SJCRH30 (cell line): ENCODE results near the gene SCRN3. TPM values are rescaled to one million over a fixed set of nuclear protein-coding genes. Genes with fewer than 3 reads are reported as not detected.

Experiments used
- DNase-seq, 2 experiments: peaks; one replicate each; pipeline ENCODE4 v3.0.0-alpha.2; 2015 to 2020
- H3K27ac ChIP-seq: fragments of 250-450 bp; sonication (Bioruptor Pico); 2 replicates; pipeline ENCODE4 v1.5.1; 2020; ENCODE audit warnings: mild to moderate bottlenecking, moderate library complexity
- H3K27me3 ChIP-seq: fragments of 250-450 bp; sonication (Bioruptor Pico); 2 replicates; pipeline ENCODE4 v1.5.1; 2020; ENCODE audit warnings: mild to moderate bottlenecking, moderate library complexity
- H3K36me3 ChIP-seq: fragments of 250-450 bp; sonication (Bioruptor Pico); 2 replicates; pipeline ENCODE4 v1.5.1; 2020; ENCODE audit warnings: mild to moderate bottlenecking, moderate library complexity
- H3K4me1 ChIP-seq: fragments of 250-450 bp; sonication (Bioruptor Pico); 2 replicates; pipeline ENCODE4 v1.5.1; 2020; ENCODE audit warnings: mild to moderate bottlenecking, moderate library complexity
- H3K4me3 ChIP-seq: fragments of 250-450 bp; sonication (Bioruptor Pico); 2 replicates; pipeline ENCODE4 v1.5.1; 2020; ENCODE audit warnings: mild to moderate bottlenecking, moderate library complexity
- H3K9me3 ChIP-seq: fragments of 250-450 bp; sonication (Bioruptor Pico); replicated peaks from 2 replicates; pipeline ENCODE4 v1.5.1; 2020; ENCODE audit warnings: mild to moderate bottlenecking, moderate library complexity
- total RNA-seq: library from RNA; depleted of rRNA; stranded (reverse); fragments of >200 nt; shearing (Covaris generic); gene quantifications from 2 replicates; pipeline ENCODE4 v1.2.3, GENCODE V29; 2014

SCRN3 gene
- total RNA-seq, 1 experiment from 2014 or later = 15.2 TPM

DNA sequence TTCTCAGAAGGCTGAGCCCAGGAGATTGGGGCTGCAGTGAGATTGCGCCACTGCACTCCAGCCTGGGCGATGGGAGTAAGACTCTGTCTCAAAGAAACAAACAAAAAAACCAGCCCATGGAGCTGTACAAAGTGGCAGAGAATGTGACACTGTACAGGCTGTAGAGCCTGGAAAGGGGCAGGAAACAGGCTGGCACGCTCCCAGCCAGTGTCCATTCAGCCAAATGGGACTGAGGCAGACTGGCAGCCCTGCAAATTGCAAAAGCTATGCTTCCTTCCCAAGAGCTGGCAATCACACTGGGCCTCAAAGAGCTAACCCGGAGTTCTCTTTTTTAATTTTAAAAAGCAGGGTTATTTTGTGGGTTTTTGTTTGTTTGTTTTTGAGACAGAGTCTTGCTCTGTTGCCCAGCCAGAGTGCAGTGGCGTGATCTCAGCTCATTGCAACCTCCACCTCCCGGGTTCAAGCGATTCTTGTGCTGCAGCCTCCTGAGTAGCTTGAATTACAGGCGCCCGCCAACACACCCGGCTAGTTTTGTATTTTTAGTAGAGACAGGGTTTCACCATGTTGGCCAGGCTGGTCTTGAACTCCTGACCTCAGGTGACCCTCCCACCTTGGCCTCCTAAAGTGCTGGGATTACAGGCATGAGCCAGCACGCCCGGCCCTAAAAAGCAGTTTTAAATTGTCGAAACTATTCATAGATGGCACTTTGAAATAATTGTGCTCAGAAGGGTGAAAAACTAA lies 42.8 kb downstream of the SCRN3 start:
- Histone ChIP-seq H3K27me3 (no peaks in the 10 kb centered on the region), H3K27ac (no peak overlapping the region), H3K9me3 (no peaks in the 10 kb centered on the region), H3K36me3 (peaks cover 2% of the 10 kb centered on the region; the same call in 1 of the 2 replicates), H3K4me3 (no peak overlapping the region), H3K4me1 (peaks cover 10% of the 10 kb centered on the region)
- DNase-seq = no peak

GRCh38 chr2:174439323-174439722 lies 43.8 kb downstream of the SCRN3 start:
- no peaks in the 10 kb centered on the region for H3K9me3 ChIP-seq
- no peaks in the 10 kb centered on the region for H3K27me3 ChIP-seq
- peaks cover 2% of the 10 kb centered on the region; the same call in 1 of the 2 replicates for H3K36me3 ChIP-seq
- DNase-seq = no peak
- H3K27ac ChIP-seq = no peak overlapping the region
- peaks cover 10% of the 10 kb centered on the region for H3K4me1 ChIP-seq
- H3K4me3 ChIP-seq = no peak overlapping the region

DNA sequence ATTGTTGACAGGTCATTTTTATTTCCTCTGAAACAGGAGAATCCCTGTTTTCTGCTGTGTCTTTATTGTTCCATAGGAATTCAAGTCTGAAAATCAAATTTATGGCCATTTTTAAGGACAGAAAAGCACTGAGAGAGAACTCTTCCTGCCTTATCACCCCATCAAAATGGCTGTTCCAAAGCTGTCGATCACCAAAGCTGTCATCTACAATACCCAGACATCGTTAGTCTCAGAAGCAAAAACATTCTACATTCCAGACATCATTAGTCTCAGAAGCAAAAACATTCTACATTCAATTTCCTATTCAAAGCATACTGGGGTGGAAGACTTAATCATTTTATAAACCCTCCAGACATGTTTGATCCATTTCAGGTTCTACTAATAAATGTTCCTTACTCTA lies 44.4 kb downstream of the SCRN3 start:
- DNase-seq = no peak
- Histone ChIP-seq H3K36me3 (peaks cover 2% of the 10 kb centered on the region; the same call in 1 of the 2 replicates), H3K4me3 (no peak overlapping the region), H3K27me3 (no peaks in the 10 kb centered on the region), H3K27ac (no peak overlapping the region), H3K4me1 (peaks cover 15% of the 10 kb centered on the region), H3K9me3 (no peaks in the 10 kb centered on the region)

DNA sequence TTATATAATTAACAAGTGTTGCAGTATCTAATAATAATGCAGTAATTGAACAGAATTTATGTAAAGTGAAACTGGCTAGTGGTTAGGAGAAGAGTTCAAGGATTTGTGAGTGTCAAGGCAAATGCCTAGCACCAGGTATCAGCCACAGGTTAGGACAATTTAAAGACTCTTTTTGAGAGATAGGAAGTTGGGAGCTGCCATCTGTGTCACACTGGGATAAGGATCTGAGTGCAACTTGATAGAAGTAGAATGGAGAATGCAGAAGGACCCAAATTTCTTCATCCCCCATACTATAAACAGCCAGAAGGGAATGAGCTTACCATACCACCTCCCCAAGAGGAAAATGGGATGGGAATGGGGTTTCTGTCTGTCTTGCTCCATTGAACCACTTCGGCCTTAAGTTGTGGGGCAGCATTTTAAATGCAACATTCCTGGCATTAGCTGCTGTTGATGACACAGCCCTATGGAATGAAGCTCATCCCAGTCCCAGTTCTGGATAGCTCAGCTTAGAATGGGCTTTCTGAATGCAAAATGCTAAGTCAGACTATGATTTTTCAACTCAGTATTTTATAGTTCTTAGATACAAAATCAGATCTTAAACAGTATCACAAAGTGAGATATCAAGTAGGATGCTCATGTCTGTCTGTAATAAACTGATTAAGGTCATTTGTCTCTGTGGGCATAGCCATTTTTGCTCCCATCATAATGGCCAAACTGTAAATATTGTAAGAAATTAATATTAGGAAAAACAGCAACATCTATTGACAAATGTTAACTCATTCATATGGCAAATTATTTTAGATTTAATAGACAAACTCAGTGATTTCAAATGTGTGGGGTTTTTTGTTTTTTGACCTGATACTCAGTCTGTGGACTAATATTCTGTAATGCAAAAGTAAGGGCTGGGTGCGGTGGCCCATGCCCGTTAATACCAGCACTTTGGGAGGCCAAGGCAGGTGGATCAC lies 47.3 kb downstream of the SCRN3 start:
- Histone ChIP-seq H3K27me3 (no peaks in the 10 kb centered on the region), H3K4me1 (peaks cover 22% of the 10 kb centered on the region), H3K4me3 (no peak overlapping the region), H3K36me3 (no peaks in the 10 kb centered on the region), H3K9me3 (no peaks in the 10 kb centered on the region), H3K27ac (no peak overlapping the region)
- DNase-seq = peak; percentile 35 to 38

GRCh38 chr2:174444761-174445160 lies 49.2 kb downstream of the SCRN3 start:
- Histone ChIP-seq H3K27ac (peak overlapping the region; percentile 12), H3K36me3 (no peaks in the 10 kb centered on the region), H3K9me3 (no peaks in the 10 kb centered on the region), H3K4me1 (peaks cover 22% of the 10 kb centered on the region), H3K27me3 (no peaks in the 10 kb centered on the region), H3K4me3 (no peak overlapping the region)
- DNase-seq = peak; percentile 56 to 72

- Histone ChIP-seq H3K9me3 (no peaks in the 10 kb centered on the region), H3K36me3 (no peaks in the 10 kb centered on the region), H3K4me3 (no peak overlapping the region), H3K27ac (peak overlapping the region; percentile 12; the same call in 1 of the 2 replicates), H3K4me1 (peaks cover 22% of the 10 kb centered on the region), H3K27me3 (no peaks in the 10 kb centered on the region)
- no peak for DNase-seq
Observed at GRCh38 chr2:174445248-174445647, 49.7 kb downstream of the SCRN3 start.

- H3K27me3 ChIP-seq = no peaks in the 10 kb centered on the region
- H3K27ac ChIP-seq = no peak overlapping the region
- no peaks in the 10 kb centered on the region; the same call in 1 of the 2 replicates for H3K36me3 ChIP-seq
- peaks cover 22% of the 10 kb centered on the region for H3K4me1 ChIP-seq
- no peak overlapping the region for H3K4me3 ChIP-seq
- no peaks in the 10 kb centered on the region for H3K9me3 ChIP-seq
- DNase-seq = peak in 1 of 2 experiments; percentile 8
Observed at GRCh38 chr2:174446531-174446930, 51.0 kb downstream of the SCRN3 start.

DNA sequence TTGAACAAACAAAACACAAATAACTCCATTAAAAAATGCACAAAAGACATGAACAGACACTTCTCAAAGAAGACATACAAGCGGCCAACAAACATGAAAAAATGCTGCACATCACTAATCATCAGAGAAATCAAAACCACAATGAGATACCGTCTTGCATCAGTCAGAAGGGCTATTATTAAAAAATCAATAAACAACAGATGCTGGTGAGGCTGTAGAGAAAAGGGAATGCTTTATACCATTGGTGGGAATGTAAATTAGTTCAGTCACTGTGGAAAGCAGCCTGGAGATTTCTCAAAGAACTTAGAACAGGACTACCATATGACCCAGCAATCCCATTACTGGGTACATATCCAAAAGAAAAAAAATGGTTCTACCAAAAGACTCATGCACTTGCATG lies 53.5 kb downstream of the SCRN3 start:
- H3K4me1 ChIP-seq = peaks cover 11% of the 10 kb centered on the region
- H3K27me3 ChIP-seq = no peaks in the 10 kb centered on the region
- no peak for DNase-seq
- peaks cover 7% of the 10 kb centered on the region; the same call in 1 of the 2 replicates for H3K36me3 ChIP-seq
- no peak overlapping the region for H3K27ac ChIP-seq
- H3K4me3 ChIP-seq = no peak overlapping the region
- H3K9me3 ChIP-seq = no peaks in the 10 kb centered on the region

DNA sequence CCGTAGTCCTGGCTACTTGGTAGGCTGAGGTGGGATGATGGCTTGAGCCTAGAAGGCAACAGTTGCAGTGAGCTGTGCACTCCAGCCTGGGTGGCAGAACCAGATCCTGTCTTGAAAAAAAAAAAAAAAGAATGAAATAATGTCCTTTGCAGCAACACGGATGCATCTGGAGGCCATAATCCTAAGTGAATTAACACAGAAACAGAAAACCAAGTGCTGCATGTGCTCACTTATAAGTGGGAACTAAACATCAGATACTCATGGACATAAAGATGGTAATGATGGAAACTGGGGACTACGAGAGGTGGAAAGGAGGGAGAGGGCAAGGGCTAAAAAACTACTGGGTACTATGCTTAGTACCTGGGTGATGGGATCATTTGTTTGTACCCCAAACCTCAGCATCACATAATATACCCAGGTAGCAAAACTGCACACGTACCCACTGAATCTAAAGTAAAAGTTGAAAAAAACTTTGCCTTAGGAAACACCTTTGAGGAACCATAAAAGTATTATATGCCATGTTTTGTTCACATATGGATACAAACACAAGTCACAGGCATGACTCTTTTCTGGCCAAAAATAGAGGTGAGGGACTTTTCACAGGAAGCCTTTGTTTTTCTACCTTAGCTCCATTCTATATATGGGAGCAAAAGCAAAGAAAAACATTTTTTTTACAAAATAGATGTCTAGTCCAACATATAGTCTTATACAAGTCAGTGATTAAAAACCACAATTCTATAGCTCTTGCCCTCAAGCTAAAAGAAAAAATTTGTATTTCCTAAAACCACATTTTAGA lies 54.7 kb downstream of the SCRN3 start:
- peaks cover 7% of the 10 kb centered on the region; the same call in 1 of the 2 replicates for H3K36me3 ChIP-seq
- H3K4me1 ChIP-seq = peaks cover 4% of the 10 kb centered on the region
- H3K27ac ChIP-seq = no peak overlapping the region
- H3K27me3 ChIP-seq = no peaks in the 10 kb centered on the region
- no peak overlapping the region for H3K4me3 ChIP-seq
- H3K9me3 ChIP-seq = no peaks in the 10 kb centered on the region
- no peak for DNase-seq

DNA sequence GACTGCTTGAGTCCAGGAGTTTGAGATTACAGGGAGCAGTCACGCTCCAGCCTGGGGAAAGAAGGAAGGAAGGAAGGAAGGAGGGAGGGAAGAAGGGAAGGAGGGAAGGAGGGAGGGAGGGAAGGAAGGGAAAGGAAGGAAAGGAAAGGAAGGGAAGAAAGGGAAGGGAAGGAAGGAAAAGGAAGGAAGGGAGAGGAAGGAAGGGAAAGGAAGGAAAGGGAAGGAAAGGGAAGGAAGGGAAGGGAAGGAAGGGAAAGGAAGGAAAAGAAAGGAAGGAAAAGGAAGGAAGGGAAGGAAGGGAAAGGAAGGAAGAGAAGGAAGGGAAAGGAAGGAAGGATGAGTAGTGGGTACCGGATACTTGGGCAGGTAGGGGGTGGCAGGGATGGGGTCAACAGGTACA lies 59.0 kb downstream of the SCRN3 start:
- DNase-seq = no peak
- Histone ChIP-seq H3K27ac (no peak overlapping the region), H3K27me3 (no peaks in the 10 kb centered on the region), H3K36me3 (peaks cover 7% of the 10 kb centered on the region; the same call in 1 of the 2 replicates), H3K4me3 (no peak overlapping the region), H3K4me1 (no peaks in the 10 kb centered on the region), H3K9me3 (no peaks in the 10 kb centered on the region)

DNA sequence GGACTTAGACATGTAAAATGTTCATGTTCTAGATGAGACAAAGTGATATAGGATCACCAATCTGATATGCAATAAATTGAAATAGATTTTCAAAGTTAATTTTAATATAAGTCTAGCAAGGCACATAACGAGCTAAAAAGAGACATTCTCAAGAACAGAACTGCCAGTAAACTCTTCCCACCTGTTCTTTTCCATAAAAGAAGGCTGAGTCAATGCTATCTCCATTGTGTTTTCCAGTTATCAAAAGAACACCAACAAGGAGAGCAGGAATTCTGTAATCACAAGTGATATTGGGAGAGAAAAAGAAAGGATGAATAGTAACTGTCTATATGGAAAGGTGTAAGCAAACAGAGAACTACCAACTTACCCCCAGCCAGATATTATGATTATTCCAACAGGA lies 65.7 kb downstream of the SCRN3 start:
- no peak overlapping the region for H3K27ac ChIP-seq
- peak in 1 of 2 experiments; percentile 37 for DNase-seq
- no peaks in the 10 kb centered on the region for H3K27me3 ChIP-seq
- no peak overlapping the region for H3K4me3 ChIP-seq
- H3K4me1 ChIP-seq = peaks cover 5% of the 10 kb centered on the region; the same call in 1 of the 2 replicates
- no peaks in the 10 kb centered on the region for H3K36me3 ChIP-seq
- H3K9me3 ChIP-seq = no peaks in the 10 kb centered on the region

DNA sequence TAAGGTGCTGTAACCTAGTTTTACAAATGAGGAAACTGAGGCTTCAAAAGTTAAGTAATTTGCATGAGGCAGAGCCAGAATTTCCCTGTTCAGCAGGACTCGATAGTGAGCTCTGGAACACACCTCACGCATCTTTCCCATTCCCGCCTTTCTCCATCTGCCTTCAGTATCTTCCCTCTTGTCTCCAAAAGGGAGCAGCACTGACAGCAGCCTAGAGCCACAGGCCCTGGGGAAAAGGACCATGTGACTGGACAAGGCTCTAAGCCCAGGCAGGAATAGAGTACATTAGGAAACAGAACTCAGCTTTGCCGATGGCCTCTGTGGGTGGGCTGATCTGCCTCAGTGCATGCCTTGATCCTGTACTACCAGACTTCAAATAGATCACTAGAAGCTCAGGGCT lies 69.8 kb downstream of the SCRN3 start:
- Histone ChIP-seq H3K4me3 (no peak overlapping the region), H3K27me3 (no peaks in the 10 kb centered on the region), H3K27ac (no peak overlapping the region), H3K4me1 (peaks cover 5% of the 10 kb centered on the region; the same call in 1 of the 2 replicates), H3K9me3 (no peaks in the 10 kb centered on the region), H3K36me3 (no peaks in the 10 kb centered on the region)
- peak; percentile 52 to 62 for DNase-seq

DNA sequence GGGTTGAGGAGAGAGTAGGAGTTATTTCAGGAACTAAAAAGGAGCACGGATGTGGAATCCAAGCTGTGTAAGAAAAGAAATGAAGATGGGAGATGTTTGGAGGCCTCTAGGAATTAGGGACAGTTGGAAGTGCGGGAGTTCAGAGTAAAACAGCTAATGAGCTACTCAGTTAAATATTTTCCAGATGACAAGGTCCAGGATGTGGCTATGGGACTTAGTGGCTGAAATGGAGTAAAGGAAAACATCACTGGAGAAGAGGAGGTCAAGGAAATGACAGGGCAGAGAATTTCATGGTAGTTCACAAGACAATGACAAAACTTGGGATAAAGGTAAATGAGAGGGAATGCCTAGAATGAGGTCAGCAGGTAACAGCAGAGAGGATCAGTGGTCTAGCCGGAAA lies 78.3 kb downstream of the SCRN3 start:
- no peaks in the 10 kb centered on the region for H3K4me1 ChIP-seq
- no peak overlapping the region for H3K4me3 ChIP-seq
- DNase-seq = peak in 1 of 2 experiments; percentile 12
- H3K9me3 ChIP-seq = no peaks in the 10 kb centered on the region
- H3K36me3 ChIP-seq = peaks cover 2% of the 10 kb centered on the region; the same call in 1 of the 2 replicates
- no peak overlapping the region for H3K27ac ChIP-seq
- no peaks in the 10 kb centered on the region for H3K27me3 ChIP-seq

DNA sequence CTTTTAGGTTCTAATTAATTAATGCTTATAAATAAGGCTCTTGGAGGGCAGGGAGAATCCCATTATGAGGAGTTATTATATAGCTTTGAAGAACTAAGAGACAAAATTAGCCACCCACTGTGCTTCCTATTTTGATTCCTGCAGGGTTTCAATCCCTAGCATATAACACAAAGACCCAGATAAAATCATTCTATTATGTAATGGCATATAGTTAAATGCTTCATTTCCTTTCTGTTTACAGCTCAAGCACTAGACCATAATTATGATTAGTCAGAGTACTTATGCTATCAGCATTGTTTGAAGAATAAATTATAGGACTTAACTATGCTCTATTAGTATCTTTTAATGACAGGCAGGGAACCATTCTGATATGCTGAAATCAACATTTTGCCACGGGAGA lies 82.2 kb downstream of the SCRN3 start:
- Histone ChIP-seq H3K36me3 (peaks cover 3% of the 10 kb centered on the region; the same call in 1 of the 2 replicates), H3K27me3 (no peaks in the 10 kb centered on the region), H3K4me3 (no peak overlapping the region), H3K4me1 (no peaks in the 10 kb centered on the region), H3K27ac (no peak overlapping the region), H3K9me3 (no peaks in the 10 kb centered on the region)
- DNase-seq = no peak
